ENCODE results near the gene OR6F1. TPM values are rescaled to one million over a fixed set of nuclear protein-coding genes. Genes with fewer than 3 reads are reported as not detected.

OR6F1 gene
- total RNA-seq, 3 donors from 2014 or later (not counting 1 experiment from before 2014, with no cell fraction given): not detected

- TF ChIP-seq CTCF (IDR thresholded peaks at IDR 0.05): no peak
- Histone ChIP-seq H3K4me3 (ENCODE audit: low read length) (no peak overlapping the region), H3K27me3 (ENCODE audit: control insufficient read depth, insufficient read depth, low read length) (no peaks in the 10 kb centered on the region), H3K36me3 (ENCODE audit: control insufficient read depth, insufficient read depth, low read length) (no peaks in the 10 kb centered on the region), H3K27ac (ENCODE audit: low read length) (no peak overlapping the region), H3K4me1 (ENCODE audit: control insufficient read depth, insufficient read depth, low read length) (no peaks in the 10 kb centered on the region), H3K9me3 (ENCODE audit: control insufficient read depth, insufficient read depth, low read length) (no peaks in the 10 kb centered on the region)
- no peaks in the 10 kb centered on the region for H3K27me3 Mint-ChIP-seq (ENCODE audit: low read depth in 2 of 2)
- no peaks in the 10 kb centered on the region for H3K36me3 Mint-ChIP-seq
- DNase-seq (no peak), ATAC-seq (no peak)
- no peaks in the 10 kb centered on the region for H3K4me1 Mint-ChIP-seq
- WGBS (ENCODE audit: insufficient coverage): 87% methylated on average over 4 of the region's 4 CpGs
- intact Hi-C loops (cut with micrococcal nuclease): no loop called here
- no peak overlapping the region for H3K4me3 Mint-ChIP-seq
- no peaks in the 10 kb centered on the region for H3K9me3 Mint-ChIP-seq
- H3K27ac Mint-ChIP-seq: no peak overlapping the region
These were observed 36.3 kb downstream of the OR6F1 start for GRCh38 chr1:247680171-247680570.

GRCh38 chr1:247679639-247680038 is 36.8 kb downstream of the OR6F1 start, which contains the start of gene OR13G1:
Gene OR13G1, minus strand, starts transcription at chr1:247679739. Its CDS starts 6,698 bp downstream, at chr1:247673041.
- no peak for TF ChIP-seq CTCF (IDR thresholded peaks at IDR 0.05)
- H3K36me3 ChIP-seq (ENCODE audit: control insufficient read depth, insufficient read depth, low read length): no peaks in the 10 kb centered on the region
- no peaks in the 10 kb centered on the region for H3K27me3 Mint-ChIP-seq (ENCODE audit: low read depth in 2 of 2)
- WGBS (ENCODE audit: insufficient coverage): 82% methylated on average over 1 of the region's 1 CpG
- no peak for ATAC-seq
- H3K4me1 Mint-ChIP-seq: no peaks in the 10 kb centered on the region
- intact Hi-C loops (cut with micrococcal nuclease): no loop called here
- no peak within 1 kb of the TSS for H3K4me3 Mint-ChIP-seq
- H3K9me3 ChIP-seq (ENCODE audit: control insufficient read depth, insufficient read depth, low read length): no peaks in the 10 kb centered on the region
- H3K4me1 ChIP-seq (ENCODE audit: control insufficient read depth, insufficient read depth, low read length): no peaks in the 10 kb centered on the region
- H3K27me3 ChIP-seq (ENCODE audit: control insufficient read depth, insufficient read depth, low read length): no peaks in the 10 kb centered on the region
- no peak for DNase-seq
- no peak within 1 kb of the TSS for H3K4me3 ChIP-seq (ENCODE audit: low read length)
- H3K27ac ChIP-seq (ENCODE audit: low read length): no peak within 1 kb of the TSS
- H3K9me3 Mint-ChIP-seq: no peaks in the 10 kb centered on the region
- no peak within 1 kb of the TSS for H3K27ac Mint-ChIP-seq
- H3K36me3 Mint-ChIP-seq: no peaks in the 10 kb centered on the region

DNA sequence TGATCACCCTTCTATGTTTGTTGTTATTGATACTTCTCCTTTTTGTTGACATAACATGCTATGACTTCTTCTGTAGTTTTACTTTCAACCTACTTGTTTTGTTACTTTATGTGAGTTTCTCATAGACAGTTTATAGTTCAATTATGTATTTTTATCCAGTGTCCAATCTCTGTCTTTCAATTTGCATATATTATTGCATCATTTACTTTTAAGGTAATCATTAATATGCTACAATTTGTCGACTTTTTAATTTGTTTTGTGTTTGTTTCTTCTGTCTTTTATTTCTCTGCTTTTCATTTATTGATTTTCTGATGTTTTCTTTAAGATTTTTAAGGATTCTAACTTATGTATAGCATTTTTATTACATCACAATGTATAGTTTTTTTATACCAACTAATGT is 47.2 kb downstream of the OR6F1 start:
- no CpG with 5 or more reads among the region's 1 CpG for WGBS (ENCODE audit: insufficient coverage)
- no peaks in the 10 kb centered on the region for H3K36me3 Mint-ChIP-seq
- no peaks in the 10 kb centered on the region for H3K9me3 ChIP-seq (ENCODE audit: control insufficient read depth, insufficient read depth, low read length)
- DNase-seq (no peak), ATAC-seq (no peak)
- no peak overlapping the region for H3K27ac Mint-ChIP-seq
- no peaks in the 10 kb centered on the region for H3K27me3 Mint-ChIP-seq (ENCODE audit: low read depth in 2 of 2)
- no peaks in the 10 kb centered on the region for H3K27me3 ChIP-seq (ENCODE audit: control insufficient read depth, insufficient read depth, low read length)
- H3K4me3 ChIP-seq (ENCODE audit: low read length): no peak overlapping the region
- no peaks in the 10 kb centered on the region for H3K36me3 ChIP-seq (ENCODE audit: control insufficient read depth, insufficient read depth, low read length)
- no peak overlapping the region for H3K27ac ChIP-seq (ENCODE audit: low read length)
- no peak overlapping the region for H3K4me3 Mint-ChIP-seq
- intact Hi-C loops (cut with micrococcal nuclease): no loop called here
- TF ChIP-seq CTCF (IDR thresholded peaks at IDR 0.05): no peak
- H3K4me1 ChIP-seq (ENCODE audit: control insufficient read depth, insufficient read depth, low read length): no peaks in the 10 kb centered on the region
- peaks cover 2 to 4% of the 10 kb centered on the region in 2 donors for H3K9me3 Mint-ChIP-seq
- no peaks in the 10 kb centered on the region for H3K4me1 Mint-ChIP-seq

Other genes with a start within 250 kb of the OR6F1 start
- not detected for gene OR2C3, start 180.2 kb downstream of the OR6F1 start, total RNA-seq
- 10 to 100 TPM in 1 of 3 donors, 1 to 10 TPM in 1, under 1 TPM in 1; 0.19 to 62.1 (median 1.4) TPM for gene GCSAML, start 167.5 kb downstream of the OR6F1 start, total RNA-seq
- not detected for gene OR2G2, start 128.3 kb downstream of the OR6F1 start, total RNA-seq
- gene OR2G3, start 111.1 kb downstream of the OR6F1 start, total RNA-seq: not detected
- gene OR13G1, start 36.9 kb downstream of the OR6F1 start, total RNA-seq: not detected
- not detected for gene OR14K1, start 22.0 kb upstream of the OR6F1 start, total RNA-seq
- gene OR14A2, start 31.5 kb upstream of the OR6F1 start, total RNA-seq: not detected
- gene OR1C1, start 43.9 kb upstream of the OR6F1 start, total RNA-seq: not detected
- not detected for gene OR14A16, start 107.5 kb upstream of the OR6F1 start, total RNA-seq
- not detected for gene OR11L1, start 125.2 kb upstream of the OR6F1 start, total RNA-seq
- gene TRIM58, start 140.5 kb upstream of the OR6F1 start, total RNA-seq: 1 to 10 TPM in 2 of 3 donors, under 1 TPM in 1; 0.50 to 3.9 (median 1.9) TPM
- 1 to 10 TPM in 1 of 3 donors, under 1 TPM in 2; 0.41 to 1.0 (median 0.65) TPM for gene OR2W3, start 178.9 kb upstream of the OR6F1 start, total RNA-seq
- gene OR2T8, start 203.6 kb upstream of the OR6F1 start, total RNA-seq: not detected
- not detected for gene OR2AJ1, start 208.2 kb upstream of the OR6F1 start, total RNA-seq
- 1 to 10 TPM in 1 of 3 donors, not detected in 2; 1.1 TPM for gene OR2L8, start 232.2 kb upstream of the OR6F1 start, total RNA-seq
- gene OR2AK2, start 248.6 kb upstream of the OR6F1 start, total RNA-seq: under 1 TPM in 1 of 3 donors, not detected in 2; 0.88 TPM

All from natural killer cell (primary cell).